Nephron (organoid): ENCODE measurements around the gene GPR83.
A peak's percentile ranks its signal among the peaks of the same experiment; 100 is the strongest.

Experiments
- H3K27ac Mint-ChIP-seq, 3 experiments: 2 replicates each; pipeline ENCODE4 v1.8.0; 2020; ENCODE audit warnings: mixed read lengths in 3 of 3, mild to moderate bottlenecking in 2 of 3, moderate library complexity in 1 of 3
- H3K27me3 Mint-ChIP-seq: 2 replicates; pipeline ENCODE4 v1.8.0; 2021; ENCODE audit warnings: low read depth, mild to moderate bottlenecking, moderate library complexity, mixed read lengths
- H3K36me3 Mint-ChIP-seq: 2 replicates; pipeline ENCODE4 v1.8.0; 2020; ENCODE audit warnings: low read depth, mixed read lengths
- H3K4me1 Mint-ChIP-seq: 2 replicates; pipeline ENCODE4 v1.8.0; 2020; ENCODE audit warnings: mixed read lengths
- H3K4me3 Mint-ChIP-seq, 3 experiments: 2 replicates each; pipeline ENCODE4 v1.8.0; 2020; ENCODE audit warnings: mild to moderate bottlenecking in 3 of 3, mixed read lengths in 3 of 3, moderate library complexity in 2 of 3
- H3K9me3 Mint-ChIP-seq: 2 replicates; pipeline ENCODE4 v1.8.0; 2020; ENCODE audit warnings: mixed read lengths
- CTCF ChIP-seq, 3 experiments: fragments of 200-600 bp; sonication (generic); IDR thresholded peaks; one replicate each; pipeline ENCODE4 v1.5.0; 2021; ENCODE audit warnings: antibody characterized with exemption in 3 of 3; ENCODE audit not compliant: unreplicated experiment in 3 of 3

GPR83 gene

GRCh38 chr11:94405062-94405833 is 4.0 kb upstream of the GPR83 start:
- Mint-ChIP-seq H3K4me1 (peaks cover 7% of the 10 kb centered on the region), H3K36me3 (no peaks in the 10 kb centered on the region)

GRCh38 chr11:94402355-94402754 is 1.1 kb upstream of the GPR83 start:
- H3K36me3 Mint-ChIP-seq = no peaks in the 10 kb centered on the region
- peaks cover 54% of the 10 kb centered on the region for H3K27me3 Mint-ChIP-seq
- no peak for TF ChIP-seq CTCF (IDR thresholded peaks at IDR 0.05; ENCODE audit: unreplicated experiment in 3 of 3)

More at GRCh38 chr11:94405062-94405833, 4.0 kb upstream of the GPR83 start:
- H3K27me3 Mint-ChIP-seq = peaks cover 26% of the 10 kb centered on the region
- no peak overlapping the region for H3K4me3 Mint-ChIP-seq
- no peak for TF ChIP-seq CTCF (IDR thresholded peaks at IDR 0.05; ENCODE audit: unreplicated experiment in 3 of 3)
- H3K27ac Mint-ChIP-seq = no peak overlapping the region
- peaks cover 22% of the 10 kb centered on the region for H3K9me3 Mint-ChIP-seq

GRCh38 chr11:94401773-94402265 is 600 bp upstream of the GPR83 start:
- H3K27ac Mint-ChIP-seq = no peak overlapping the region
- no peak for TF ChIP-seq CTCF (IDR thresholded peaks at IDR 0.05; ENCODE audit: unreplicated experiment in 3 of 3)
- H3K27me3 Mint-ChIP-seq = peaks cover 58% of the 10 kb centered on the region
- H3K4me1 Mint-ChIP-seq = peaks cover 8% of the 10 kb centered on the region
- H3K9me3 Mint-ChIP-seq = peaks cover under 1% of the 10 kb centered on the region
- H3K36me3 Mint-ChIP-seq = no peaks in the 10 kb centered on the region
- H3K4me3 Mint-ChIP-seq = peak overlapping the region; percentile 72 to 77 (median 76)

More at GRCh38 chr11:94402355-94402754, 1.1 kb upstream of the GPR83 start:
- H3K9me3 Mint-ChIP-seq = peaks cover 6% of the 10 kb centered on the region
- H3K27ac Mint-ChIP-seq = no peak overlapping the region
- H3K4me3 Mint-ChIP-seq = peak overlapping the region; percentile 61 to 77 (median 72)
- H3K4me1 Mint-ChIP-seq = peaks cover 8% of the 10 kb centered on the region

GRCh38 chr11:94400457-94400838 is 771 bp downstream of the GPR83 start:
- no peak overlapping the region for H3K27ac Mint-ChIP-seq
- H3K36me3 Mint-ChIP-seq = no peaks in the 10 kb centered on the region
- no peaks in the 10 kb centered on the region for H3K9me3 Mint-ChIP-seq
- H3K4me1 Mint-ChIP-seq = peaks cover 8% of the 10 kb centered on the region
- H3K27me3 Mint-ChIP-seq = peaks cover 58% of the 10 kb centered on the region
- H3K4me3 Mint-ChIP-seq = peak overlapping the region; percentile 83 to 87 (median 86)
- no peak for TF ChIP-seq CTCF (IDR thresholded peaks at IDR 0.05; ENCODE audit: unreplicated experiment in 3 of 3)

GRCh38 chr11:94400050-94400449 is 1.2 kb downstream of the GPR83 start:
- peaks cover 58% of the 10 kb centered on the region for H3K27me3 Mint-ChIP-seq
- no peaks in the 10 kb centered on the region for H3K9me3 Mint-ChIP-seq
- H3K4me1 Mint-ChIP-seq = peaks cover 8% of the 10 kb centered on the region
- H3K36me3 Mint-ChIP-seq = no peaks in the 10 kb centered on the region
- peak overlapping the region; percentile 83 to 87 (median 86) for H3K4me3 Mint-ChIP-seq
- TF ChIP-seq CTCF (IDR thresholded peaks at IDR 0.05; ENCODE audit: unreplicated experiment in 3 of 3) = no peak
- H3K27ac Mint-ChIP-seq = no peak overlapping the region

- H3K9me3 Mint-ChIP-seq = no peaks in the 10 kb centered on the region
- no peak for TF ChIP-seq CTCF (IDR thresholded peaks at IDR 0.05; ENCODE audit: unreplicated experiment in 3 of 3)
- H3K27ac Mint-ChIP-seq = no peak overlapping the region
- no peak overlapping the region for H3K4me3 Mint-ChIP-seq
- peaks cover 8% of the 10 kb centered on the region for H3K4me1 Mint-ChIP-seq
- H3K36me3 Mint-ChIP-seq = no peaks in the 10 kb centered on the region
- peaks cover 54% of the 10 kb centered on the region for H3K27me3 Mint-ChIP-seq
These were observed 3.1 kb downstream of the GPR83 start for GRCh38 chr11:94398101-94398500.
